Suppressor macrophage treated with lipopolysaccharide for 1 hour (primary cell): ENCODE results near the gene RANBP17.
"Not testable (repeated sequence)": the region's sequence is repeated elsewhere in the genome, so short reads cannot be mapped to it uniquely, and the experiment has no call there.

Experiments
- DNase-seq, 3 donors: peaks; one replicate each; pipeline ENCODE4 v3.0.0-alpha.2; 2020 to 2022

Gene RANBP17

DNA sequence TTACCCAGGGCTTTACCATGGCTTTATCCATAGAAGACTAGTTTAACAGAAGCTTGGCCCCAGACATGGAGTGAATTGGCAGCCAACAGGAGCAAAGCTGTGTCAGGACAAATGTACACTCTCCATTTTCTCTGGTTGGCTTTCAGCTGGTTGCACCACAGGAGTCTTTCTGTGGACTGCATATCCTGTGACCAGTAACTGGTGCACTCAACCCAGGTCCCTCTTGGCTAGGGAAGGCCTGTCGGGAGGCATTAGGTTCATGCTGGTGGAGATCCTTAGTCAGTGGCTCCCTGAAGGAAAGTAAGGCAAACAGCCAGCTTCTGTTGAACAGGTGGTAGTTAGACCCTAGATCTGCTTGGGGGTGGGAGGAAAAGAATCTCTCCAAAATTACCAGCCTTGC is 300.3 kb downstream of the RANBP17 start:
- DNase-seq = no peak

DNA sequence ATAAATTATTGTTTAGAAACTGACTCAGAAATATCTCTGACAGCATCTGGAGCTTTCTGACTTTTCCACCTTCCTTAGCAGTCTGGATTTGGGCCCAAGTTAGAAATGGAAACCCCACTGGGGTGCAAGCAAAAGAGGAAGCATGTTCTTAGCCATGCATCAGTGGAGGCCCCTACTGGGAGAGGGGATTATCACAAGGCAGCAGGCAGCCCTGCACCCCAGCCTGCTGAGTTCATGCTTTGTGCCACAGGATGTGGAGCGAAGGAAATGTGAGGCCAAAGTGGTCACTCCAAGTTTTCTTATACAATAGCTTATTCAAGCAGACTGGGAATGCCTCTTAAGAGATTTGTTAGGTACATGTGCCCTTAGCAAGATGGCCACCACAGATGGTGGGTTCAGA is 300.8 kb downstream of the RANBP17 start:
- DNase-seq = peak in 2 of 3 donors; percentile 32 to 37

DNA sequence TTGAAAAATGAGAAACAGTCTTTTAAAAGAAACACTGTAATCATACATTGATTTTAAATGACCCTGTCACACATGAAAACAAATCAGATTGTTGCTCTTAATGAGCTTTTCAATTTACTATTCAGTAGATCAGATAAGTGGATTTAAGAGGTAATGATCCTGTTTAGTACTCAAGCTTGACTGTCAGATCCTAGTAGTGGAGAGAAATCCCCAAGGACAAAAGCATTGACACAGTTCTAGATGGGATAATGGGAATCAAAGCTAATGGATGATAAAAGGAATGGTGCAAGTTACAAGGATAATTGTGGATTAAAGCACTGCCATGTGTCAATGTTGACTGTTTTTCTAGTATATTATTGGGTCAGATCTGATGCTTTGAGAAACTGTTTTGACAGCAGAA is 304.9 kb downstream of the RANBP17 start:
- DNase-seq = no peak

DNA sequence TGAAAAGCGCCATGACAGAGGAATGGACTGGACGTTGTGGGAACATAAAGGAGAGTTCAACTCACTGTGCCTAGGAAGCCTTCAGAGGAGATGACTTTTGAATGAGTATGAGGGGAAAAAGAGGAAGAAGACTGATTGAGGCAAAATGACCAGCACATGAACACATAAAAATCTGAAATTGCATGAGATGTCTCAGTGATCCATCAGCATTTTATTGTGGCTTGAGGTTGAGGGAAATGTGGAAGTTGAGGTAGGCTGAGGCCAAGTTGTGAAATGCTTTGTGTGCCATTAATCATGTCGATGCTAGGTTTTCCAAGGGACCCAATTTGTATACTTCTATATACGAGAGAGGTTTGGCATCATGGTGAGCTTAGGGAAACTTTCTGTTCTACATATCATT is 306.4 kb downstream of the RANBP17 start:
- peak; percentile 65 to 88 (median 87) for DNase-seq

DNA sequence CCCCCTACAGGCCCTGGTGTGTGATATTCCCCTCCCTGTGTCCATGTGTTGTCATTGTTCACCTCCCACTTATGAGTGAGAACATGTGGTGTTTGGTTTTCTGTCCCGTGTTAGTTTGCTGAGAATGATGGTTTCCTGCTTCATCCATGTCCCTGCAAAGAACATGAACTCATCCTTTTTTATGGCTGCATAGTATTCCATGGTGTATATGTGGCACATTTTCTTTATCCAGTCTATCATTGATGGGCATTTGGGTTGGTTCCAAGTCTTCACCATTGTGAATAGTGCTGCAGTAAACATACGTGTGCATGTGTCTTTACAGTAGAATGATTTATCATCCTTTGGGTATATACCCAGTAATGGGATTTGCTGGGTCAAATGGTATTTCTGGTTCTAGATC is 313.1 kb downstream of the RANBP17 start:
- DNase-seq = not testable (repeated sequence)

DNA sequence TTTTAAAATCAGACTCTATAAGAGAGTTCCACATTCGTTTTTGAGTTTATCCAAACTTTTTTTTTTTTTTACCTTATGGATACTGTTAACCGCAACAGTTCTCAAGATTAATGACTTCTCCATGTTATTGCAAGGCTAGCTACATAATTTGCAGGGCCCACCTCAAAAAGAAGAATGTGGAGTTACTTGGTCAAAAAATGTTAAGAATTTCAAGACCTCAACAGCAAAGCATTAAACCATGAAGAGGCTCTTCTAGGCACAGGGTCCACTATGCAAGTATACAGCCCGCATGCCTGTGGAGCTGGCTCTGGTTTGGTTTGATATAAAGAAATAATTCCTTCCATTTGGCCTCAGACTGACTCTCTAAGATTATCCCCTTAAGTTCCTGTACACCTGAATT is 313.9 kb downstream of the RANBP17 start:
- no peak for DNase-seq

DNA sequence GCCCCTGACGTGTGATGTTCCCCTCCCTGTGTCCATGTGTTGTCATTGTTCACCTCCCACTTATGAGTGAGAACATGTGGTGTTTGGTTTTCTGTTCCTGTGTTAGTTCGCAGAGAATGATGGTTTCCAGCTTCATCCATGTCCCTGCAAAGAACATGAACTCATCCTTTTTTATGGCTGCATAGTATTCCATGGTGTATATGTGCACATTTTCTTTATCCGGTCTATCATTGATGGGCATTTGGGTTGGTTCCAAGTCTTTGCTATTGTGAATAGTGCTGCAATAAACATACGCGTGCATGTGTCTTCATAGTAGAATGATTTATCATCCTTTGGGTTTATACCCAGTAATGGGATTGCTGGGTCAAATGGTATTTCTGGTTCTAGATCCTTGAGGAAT is 316.4 kb downstream of the RANBP17 start:
- DNase-seq = not testable (repeated sequence)

DNA sequence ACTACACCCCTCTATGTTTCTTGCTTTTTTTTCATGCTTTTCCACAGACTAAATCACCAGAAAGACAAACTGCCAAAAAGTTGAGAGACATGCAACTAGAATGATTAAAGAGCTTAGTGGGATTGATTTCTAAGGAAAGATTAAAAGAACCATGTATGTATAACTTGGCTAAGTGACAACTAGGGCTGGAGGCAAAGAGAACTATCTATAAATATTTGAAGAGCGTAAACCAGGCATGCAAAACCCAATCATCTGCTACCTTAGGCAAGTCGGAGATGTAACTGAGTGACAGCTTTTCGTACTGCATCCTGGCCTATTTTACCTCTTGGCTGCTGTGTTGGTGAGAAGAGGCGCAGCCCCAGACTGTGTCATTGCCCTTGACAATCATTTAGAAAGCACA is 326.2 kb downstream of the RANBP17 start:
- DNase-seq = no peak

DNA sequence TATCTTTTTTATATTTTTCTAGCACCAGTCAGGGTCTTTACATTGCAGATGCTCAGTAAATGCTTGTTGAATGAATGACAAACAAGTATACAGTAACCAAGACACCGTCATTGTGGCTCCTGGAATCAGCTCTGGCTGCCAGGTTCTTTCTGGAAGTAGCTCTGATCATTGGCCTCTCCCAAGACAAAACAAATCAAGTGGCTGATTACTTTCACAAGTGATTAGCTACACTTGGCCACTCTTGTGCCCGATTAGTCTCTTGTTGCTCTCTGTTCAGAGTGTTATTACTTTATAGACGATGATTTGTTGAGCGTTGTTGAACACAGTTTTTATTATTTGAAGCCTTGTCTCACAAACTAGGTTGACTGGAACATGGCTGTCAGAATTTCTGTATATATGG is 327.6 kb downstream of the RANBP17 start:
- no peak for DNase-seq

DNA sequence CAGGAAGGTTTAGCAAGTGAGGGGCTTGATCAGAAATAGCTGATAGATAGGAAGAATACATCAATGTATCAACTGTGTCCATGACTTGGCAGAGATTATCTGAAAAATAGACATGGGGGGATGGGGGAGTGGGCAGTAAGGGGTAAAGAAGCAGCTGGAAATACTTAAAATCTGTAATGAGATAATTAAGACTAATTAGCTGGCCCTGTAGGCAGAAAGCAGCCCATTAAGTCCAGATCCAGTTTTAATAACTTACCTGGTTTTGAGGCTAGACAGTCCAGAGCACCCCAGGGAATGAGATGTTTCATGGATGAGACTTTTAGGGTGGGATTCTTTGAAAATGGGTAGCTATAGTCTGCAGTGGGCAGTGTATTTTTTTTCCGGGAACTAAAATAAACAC is 330.3 kb downstream of the RANBP17 start:
- no peak for DNase-seq

DNA sequence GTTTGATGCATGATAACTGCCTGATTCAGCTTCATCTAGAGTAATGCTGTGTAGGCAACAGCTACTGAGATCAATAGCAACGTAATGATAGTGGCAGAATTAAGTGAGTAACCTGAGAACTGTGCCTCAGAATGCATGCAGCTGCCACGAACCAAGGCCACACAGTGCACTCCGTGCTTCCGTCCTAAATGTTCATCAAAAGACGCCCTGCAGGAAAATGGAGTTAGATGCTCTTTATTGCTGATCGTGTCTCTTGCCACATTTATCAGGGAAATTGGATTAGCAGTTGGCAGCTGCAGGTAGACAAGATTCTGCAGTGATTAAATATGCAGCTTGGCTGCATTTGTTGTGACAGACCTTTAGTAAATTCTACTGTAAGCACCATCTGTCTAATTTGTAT is 339.5 kb downstream of the RANBP17 start:
- no peak for DNase-seq

DNA sequence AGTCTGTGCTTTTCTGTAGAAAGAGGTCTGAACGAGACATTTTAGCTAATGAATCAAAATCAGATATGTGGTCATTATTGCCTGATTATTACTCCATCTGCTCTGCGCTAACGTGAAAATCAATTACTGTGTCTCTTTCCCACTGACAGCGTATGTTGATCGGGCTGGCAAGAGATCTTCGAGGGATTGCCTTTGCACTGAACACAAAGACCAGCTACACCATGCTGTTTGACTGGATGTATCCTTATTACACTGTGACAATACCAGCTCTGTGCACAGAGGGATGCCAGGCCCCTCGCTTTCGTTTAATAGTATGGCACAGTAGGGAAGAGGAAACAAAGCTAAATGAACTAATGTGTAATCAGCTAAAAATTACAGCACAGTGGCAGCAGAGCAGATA is 343.6 kb downstream of the RANBP17 start:
- DNase-seq = no peak

DNA sequence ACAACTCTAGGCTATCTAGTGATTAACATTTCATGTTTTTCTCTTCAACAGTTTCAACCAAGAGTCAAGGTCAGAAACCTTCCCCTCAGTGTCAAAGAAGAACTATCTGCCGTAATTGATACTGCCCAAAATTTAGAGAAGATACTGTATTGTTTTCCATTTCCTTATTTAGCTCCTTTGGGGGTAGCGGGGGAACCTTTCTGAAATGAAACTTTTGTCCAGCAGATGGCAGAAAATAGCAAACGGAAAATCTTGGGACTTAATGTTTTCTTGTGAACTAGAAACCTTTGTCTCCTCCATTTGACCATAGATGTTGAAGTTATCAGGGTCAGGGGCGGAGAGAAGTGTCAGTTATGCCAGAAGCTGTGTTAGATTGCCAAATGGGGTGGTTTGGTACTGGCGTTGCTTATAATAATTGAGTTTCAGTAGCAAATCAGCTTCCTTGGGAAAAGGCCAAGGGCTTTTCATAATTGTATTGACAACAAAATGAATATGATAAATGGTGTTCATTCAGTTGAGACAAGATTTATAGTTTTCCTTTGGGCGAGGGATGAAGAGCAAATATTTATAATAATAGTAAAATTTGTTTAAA is 345.5 kb downstream of the RANBP17 start:
- peak; percentile 58 to 77 (median 62) for DNase-seq

DNA sequence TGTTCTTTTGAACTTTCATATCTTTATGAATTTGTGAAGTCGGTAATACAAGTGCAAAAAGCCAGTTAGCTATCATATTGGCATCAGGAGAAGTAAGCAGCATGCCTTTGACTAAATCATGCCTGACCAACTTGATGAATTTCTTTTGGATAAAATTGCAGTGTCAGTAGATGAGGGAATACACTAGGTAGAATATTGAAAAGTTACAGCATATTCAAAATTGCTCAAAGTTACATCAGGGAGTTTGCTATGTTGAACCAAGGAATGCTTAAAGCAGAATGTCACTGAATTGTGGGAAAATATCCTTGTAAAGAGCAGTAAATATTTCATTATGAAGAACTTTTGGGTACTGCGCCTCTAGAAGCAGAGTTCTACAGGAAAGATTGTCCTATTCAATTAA is 360.1 kb downstream of the RANBP17 start:
- no peak for DNase-seq

DNA sequence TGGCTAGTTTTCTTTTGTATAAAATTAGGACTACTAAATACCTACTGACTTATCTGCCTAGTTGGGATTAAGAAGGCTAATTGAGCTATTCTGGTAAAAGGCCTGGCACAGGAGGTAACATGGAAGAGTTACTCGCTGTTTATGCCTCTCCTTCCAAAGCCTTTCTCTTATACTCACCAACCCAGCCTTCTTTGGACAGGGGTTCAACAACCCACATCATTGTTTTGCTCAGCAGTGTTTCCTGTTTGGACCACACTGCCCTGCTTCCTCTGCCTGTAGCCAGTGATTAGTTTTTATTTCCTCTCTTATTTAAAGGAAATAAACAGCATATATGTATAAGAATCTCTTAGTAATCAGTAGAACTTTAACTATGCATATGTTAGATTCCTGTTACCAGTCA is 362.1 kb downstream of the RANBP17 start:
- no peak for DNase-seq

DNA sequence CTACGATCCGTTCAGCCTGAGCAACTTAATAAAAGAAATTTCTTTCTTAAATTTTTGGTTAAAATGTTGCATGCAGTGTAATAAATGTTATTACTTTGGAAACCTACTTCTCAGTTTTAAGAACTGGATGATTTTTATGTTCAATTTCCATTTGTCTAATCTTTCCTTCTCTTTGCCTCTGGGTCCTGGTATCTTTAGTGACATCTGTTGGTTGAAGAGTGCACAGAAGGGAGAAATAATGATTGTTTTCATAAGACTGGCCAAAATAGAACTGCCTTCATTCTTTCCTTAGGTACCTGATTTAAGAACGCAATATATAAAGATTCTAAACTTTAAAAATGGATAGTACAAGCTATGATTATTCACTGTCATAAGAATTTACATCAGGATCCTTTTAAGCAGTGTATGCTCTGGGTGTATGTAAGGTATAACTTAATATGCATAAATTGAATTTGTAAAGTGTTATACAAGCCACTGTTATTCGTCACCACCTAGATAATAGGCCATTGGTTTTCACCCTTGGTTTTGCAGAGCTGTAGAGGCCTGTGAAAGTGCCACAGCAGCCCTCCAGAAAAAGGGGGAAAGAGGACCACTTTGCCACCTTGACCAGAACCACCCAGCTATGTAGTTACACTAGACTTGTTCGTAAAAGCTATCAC is 364.4 kb downstream of the RANBP17 start:
- no peak for DNase-seq

DNA sequence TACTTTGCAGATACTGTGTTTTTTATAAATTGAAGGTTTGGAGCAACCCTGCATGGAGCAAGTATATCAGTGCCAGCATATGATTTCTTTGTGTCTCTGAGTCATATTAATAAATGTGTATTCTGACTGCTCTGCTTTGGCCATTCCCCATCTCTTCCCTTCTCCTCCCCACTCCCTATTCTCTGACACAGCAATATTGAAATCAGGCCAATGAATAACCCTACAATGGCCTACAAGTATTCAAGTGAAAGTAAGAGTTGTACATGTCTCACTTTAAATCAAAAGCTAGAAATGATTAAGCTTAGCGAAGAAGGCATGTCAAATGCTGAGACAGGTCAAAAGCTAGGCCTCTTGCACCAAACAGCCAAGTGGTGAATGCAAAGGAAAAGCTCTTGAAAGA is 365.0 kb downstream of the RANBP17 start:
- no peak for DNase-seq

DNA sequence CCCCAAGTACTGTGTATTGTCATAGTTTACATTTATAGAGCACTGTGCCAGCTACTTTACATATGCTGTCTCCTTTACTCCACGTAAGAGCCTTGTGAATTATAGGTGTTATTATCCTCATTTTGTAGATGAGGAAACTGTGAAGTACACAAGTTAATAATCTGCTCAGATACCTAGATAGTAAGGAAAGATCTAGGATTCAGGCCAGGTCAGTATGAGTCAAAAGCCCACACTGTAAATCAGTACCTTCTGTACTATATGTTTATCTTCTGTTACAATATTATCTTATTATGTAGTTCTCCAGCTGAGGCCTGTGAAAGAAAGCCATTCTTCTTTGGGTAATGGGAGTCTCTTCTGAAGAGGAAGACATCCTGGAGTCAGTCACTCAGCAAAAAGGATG is 374.8 kb downstream of the RANBP17 start:
- DNase-seq = no peak

DNA sequence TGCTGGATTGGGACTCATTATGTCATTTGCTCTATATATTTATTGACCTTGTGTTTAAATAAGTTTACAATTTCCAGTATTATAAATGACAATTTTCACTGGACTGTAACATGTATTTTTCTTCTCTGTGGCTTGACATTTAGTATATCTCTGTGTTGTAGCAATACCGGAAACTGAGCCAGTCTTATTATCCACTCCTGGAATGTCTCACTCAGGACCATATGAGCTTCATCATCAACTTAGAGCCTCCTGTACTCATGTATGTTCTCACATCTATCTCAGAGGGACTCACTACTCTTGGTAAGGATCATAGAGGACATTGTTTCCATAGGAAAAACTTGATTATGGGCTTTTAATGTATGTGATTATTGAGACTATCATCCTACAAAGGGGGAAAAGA is 380.7 kb downstream of the RANBP17 start:
- DNase-seq = no peak

DNA sequence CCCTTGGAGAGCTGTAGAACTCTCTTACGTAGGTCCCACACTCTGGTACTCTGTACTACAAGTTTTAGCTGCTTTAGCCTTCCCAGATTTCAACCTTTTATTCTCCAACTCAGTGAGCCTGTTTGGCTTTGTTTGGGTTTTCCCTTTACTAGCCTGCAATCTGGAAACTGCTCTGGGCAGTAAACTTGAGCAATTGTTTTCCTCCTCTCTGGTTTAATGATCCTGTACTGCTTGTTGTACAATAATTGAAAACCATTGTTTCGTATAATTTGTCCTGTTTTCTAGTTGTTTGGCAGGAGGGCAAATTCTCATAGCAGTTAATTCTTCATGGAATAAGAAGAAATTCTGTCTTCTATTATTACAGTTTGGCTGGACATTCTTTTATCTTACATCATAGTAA is 384.4 kb downstream of the RANBP17 start:
- no peak for DNase-seq

DNA sequence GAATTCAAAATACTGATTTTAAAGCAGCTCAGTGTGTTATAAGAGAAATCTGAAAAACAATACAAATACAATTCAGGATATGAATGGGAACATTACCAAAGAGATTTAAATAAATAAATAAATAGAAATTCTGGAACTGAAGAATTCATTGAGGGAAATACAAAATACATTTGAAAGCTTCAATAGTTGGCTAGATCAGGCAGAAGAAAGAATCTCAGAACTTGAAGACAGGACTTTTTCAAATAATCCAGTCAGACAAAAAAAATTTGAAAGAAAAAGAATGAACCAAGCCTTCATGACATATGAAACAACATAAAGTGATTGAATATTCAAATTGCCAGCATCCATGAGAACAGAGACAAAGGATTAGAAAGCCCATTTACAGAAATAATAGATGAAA is 387.6 kb downstream of the RANBP17 start:
- DNase-seq = no peak

DNA sequence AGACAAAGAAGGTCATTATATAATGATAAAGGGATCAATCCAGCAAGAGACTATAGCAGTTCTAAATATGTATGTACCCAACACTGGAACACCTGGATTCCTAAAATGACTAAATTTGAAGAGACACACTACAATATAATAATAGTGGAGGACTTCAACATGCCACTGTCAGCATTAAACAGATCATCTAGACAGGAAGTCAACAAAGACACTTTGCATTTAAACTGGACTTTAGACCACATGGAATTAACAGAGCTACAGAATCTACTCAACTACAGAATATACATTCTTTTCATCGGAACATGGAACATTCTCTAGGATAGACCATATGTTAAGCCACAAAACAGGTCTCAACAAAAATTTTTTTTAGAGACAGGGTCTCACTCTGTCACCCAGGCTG is 388.9 kb downstream of the RANBP17 start:
- no peak for DNase-seq

DNA sequence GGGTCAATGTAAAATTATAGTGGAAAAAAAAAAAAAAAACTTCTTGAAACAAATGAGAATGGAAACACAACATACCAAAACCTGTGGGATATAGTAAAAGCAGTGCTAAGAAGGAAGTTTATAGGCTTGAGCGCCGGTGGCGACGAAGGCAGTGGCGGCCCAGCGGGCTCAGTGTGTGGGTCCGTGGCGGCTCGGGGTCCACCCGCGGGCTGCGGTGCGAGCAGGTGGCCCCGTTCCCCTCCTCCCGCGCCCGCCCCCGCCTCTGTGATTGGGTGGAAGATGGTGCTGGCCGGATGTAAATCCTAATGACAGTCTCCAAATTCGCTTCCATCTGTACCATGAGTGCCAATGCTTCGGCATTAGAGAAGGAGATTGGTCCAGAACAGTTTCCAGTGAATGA is 389.7 kb downstream of the RANBP17 start:
- no peak for DNase-seq

DNA sequence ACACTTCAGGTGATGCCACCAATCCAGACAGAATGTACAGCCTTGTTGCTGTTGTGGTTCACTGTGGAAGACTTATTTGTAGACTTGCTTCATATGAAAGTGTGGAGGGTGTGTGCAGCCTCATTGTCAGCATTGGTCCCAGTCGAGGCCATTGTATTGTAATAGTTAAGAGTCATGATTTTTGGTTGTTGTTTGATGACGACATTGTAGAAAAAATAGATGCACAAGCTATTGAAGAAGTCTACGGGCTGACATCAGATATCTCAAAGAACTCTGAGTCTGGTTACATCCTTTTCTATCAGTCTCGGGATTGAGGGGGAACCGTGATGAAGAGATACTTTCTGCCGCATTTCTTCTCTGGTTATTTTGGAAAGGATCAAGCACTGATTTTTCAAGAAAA is 390.9 kb downstream of the RANBP17 start:
- DNase-seq = no peak

DNA sequence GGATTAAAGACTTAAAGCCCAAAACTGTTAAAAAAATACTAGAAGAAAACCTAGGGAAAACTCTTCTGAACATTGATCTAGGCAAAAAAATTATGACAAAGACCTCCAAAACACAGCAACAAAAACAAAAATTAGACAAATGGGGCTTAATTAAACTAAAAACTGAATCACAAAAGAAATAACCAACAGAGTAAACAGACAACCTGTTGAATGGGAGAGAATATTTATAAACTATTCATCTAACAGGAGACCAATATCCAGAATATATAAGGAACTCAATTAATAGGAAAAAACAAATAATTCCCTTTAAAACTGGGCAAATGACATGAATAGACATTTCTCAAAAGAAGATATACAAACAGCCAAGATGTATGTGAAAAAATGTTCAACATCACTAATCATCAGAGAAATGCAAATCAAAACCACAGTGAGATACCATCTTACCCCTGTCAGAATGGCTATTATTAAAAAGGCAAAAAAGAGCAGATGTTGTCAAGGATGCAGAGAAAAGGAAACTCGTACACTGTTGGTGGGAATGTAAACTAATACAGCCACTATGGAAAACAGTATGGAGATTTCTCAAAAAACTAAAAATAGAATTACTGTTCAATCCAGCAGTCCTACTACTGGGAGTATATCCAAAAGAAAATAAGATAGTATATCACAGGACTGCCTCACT is 397.1 kb downstream of the RANBP17 start:
- DNase-seq = no peak
